Large intestine (tissue), 3 donors: ENCODE results near the gene SORCS2. TPM values are rescaled to one million over a fixed set of nuclear protein-coding genes. Genes with fewer than 3 reads are reported as not detected.

Experiments used
- DNase-seq, 2 donors: peaks; one replicate each; pipeline versions ENCODE4 v3.0.0 to v3.0.0-alpha.2; 2013
- H3K27ac ChIP-seq: one replicate; pipeline ENCODE4 v1.5.1; 2013; ENCODE audit warnings: low read length
- H3K27me3 ChIP-seq: 2 replicates; pipeline ENCODE4 v1.6.1; 2013; ENCODE audit warnings: low read length; ENCODE audit not compliant: control insufficient read depth, insufficient read depth
- H3K36me3 ChIP-seq: 2 replicates; pipeline ENCODE4 v1.6.1; 2013; ENCODE audit warnings: low read length; ENCODE audit not compliant: control insufficient read depth, insufficient read depth
- H3K4me1 ChIP-seq: one replicate; pipeline ENCODE4 v1.6.1; 2013; ENCODE audit warnings: low read length; ENCODE audit not compliant: control insufficient read depth, insufficient read depth
- H3K4me3 ChIP-seq: one replicate; pipeline ENCODE4 v1.5.1; 2013; ENCODE audit warnings: low read length
- H3K9me3 ChIP-seq: one replicate; pipeline ENCODE4 v1.6.1; 2013; ENCODE audit warnings: mild to moderate bottlenecking, low read depth, low read length, moderate library complexity; ENCODE audit not compliant: control insufficient read depth
- WGBS: methylation state at CpG from one replicate; pipeline ENCODE4 v1.1.5; 2013; ENCODE audit warnings: low lambda C conversion rate; ENCODE audit not compliant: insufficient coverage; 5-methylcytosine and 5-hydroxymethylcytosine counted together
- polyA plus RNA-seq: library from polyadenylated mRNA; unstranded; fragments of 120-200 nt; gene quantifications from one replicate; pipeline ENCODE4 v1.2.1, GENCODE V29; 2013

SORCS2 gene
- polyA plus RNA-seq, 1 donor: 3.6 TPM

DNA sequence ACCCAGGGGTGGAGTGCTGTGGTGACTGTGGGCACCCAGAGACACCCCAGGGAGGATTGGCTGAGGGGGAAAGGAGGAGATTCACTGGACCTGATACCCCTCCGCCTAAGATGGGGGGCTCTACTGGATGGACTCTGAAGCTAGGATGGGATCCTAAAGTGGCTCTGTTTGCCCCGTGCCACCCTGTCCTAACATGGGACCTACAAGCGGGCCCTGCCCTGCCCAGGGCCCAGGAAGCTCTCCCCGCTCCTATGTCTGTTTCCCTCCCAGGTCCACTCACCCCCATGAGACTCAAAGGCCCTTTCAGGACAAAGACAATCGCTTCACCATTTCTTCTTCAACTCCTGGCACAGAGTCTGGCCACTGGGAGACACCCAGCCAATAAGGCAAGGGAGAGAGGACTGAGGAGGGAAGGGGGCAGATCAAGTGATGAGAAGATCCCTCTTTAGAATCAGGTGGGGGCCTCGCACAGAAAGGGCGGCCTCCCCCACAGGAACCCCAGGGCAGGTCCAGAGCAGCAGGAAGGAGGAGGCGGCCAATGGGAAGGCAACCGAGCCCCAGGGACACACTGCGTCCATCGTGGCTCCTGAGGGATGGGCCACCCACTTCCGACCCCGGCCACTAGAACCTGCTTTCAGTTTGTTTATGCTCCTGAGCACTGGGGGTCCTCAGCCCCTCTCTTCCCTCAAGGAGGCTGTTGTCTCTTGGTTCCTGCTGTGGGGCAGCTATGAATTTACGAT lies 592.0 kb downstream of the SORCS2 start:
- Histone ChIP-seq H3K4me1 (no peaks in the 10 kb centered on the region), H3K27me3 (no peaks in the 10 kb centered on the region), H3K36me3 (peaks cover 51% of the 10 kb centered on the region), H3K9me3 (no peaks in the 10 kb centered on the region), H3K4me3 (no peak overlapping the region), H3K27ac (no peak overlapping the region)
- DNase-seq: no peak
- no CpG with 5 or more reads among the region's 14 CpGs for WGBS

DNA sequence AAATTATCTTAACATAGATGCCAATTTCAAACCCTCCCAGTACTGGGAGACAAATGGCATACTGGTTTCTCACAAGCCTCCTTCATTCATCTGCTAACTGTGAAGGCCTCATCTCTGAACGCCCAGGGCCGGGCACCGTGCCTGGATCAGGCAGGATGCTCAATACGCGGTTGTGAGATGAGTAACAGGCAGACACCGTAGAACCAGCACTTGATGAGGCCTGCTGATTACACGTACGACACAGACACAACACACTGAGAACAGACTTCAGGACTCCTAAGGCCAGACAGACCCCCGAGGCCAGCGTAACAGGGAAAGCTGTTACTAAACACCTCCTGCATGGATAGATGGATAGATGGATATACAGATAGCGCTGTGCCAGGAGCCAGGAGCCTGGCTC lies 592.7 kb downstream of the SORCS2 start:
- Histone ChIP-seq H3K27me3 (no peaks in the 10 kb centered on the region), H3K4me3 (no peak overlapping the region), H3K36me3 (peaks cover 52% of the 10 kb centered on the region), H3K27ac (no peak overlapping the region), H3K9me3 (no peaks in the 10 kb centered on the region), H3K4me1 (no peaks in the 10 kb centered on the region)
- no CpG with 5 or more reads among the region's 11 CpGs for WGBS
- DNase-seq: no peak

DNA sequence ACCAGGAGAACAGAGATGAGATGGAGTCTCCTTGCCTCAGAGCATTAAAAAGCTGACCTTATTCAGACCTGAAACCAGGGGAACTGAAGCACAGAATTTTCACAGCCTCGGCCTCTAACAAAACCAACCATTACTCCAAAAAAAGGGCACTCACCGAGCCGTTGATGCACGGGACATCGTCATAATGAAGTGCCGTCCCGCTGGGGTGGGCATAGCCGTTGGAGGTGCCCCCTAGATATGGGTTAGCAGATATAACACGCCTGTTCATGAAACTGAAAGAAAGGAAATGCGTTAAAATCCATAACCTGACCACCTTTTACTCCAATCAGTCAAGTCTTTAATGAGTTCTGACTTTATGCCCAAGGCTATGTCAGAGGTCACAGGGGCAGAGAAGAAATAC lies 593.7 kb downstream of the SORCS2 start:
- H3K36me3 ChIP-seq: peaks cover 48% of the 10 kb centered on the region
- no peaks in the 10 kb centered on the region for H3K27me3 ChIP-seq
- no peak for DNase-seq
- no peaks in the 10 kb centered on the region for H3K4me1 ChIP-seq
- WGBS: no CpG with 5 or more reads among the region's 10 CpGs
- H3K4me3 ChIP-seq: no peak overlapping the region
- no peaks in the 10 kb centered on the region for H3K9me3 ChIP-seq
- no peak overlapping the region for H3K27ac ChIP-seq

DNA sequence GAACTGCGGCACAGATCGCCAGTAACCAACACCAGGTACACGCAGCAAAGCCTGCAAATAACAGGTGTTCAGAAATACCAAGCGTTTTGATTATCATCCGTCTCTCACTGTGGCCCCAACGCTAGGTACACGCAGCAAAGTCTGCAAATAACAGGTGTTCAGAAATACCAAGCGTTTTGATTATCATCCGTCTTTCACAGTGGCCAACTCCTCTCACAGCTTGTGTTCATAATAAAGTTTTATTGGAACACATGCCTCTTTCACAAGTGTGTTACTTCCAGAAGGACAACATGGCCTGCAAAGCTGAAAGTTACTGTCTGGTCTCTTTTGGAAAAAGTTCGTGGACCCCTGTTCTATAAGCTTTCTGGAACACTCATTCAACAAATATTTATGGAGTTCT lies 594.2 kb downstream of the SORCS2 start:
- no peak for DNase-seq
- Histone ChIP-seq H3K9me3 (no peaks in the 10 kb centered on the region), H3K27me3 (no peaks in the 10 kb centered on the region), H3K4me1 (no peaks in the 10 kb centered on the region), H3K27ac (no peak overlapping the region), H3K36me3 (peaks cover 44% of the 10 kb centered on the region), H3K4me3 (no peak overlapping the region)
- WGBS: 100% methylated on average over 1 of the region's 10 CpGs

- H3K27ac ChIP-seq: no peak overlapping the region
- no peaks in the 10 kb centered on the region for H3K4me1 ChIP-seq
- no peaks in the 10 kb centered on the region for H3K27me3 ChIP-seq
- no CpG with 5 or more reads among the region's 15 CpGs for WGBS
- DNase-seq: no peak
- H3K9me3 ChIP-seq: no peaks in the 10 kb centered on the region
- peaks cover 44% of the 10 kb centered on the region for H3K36me3 ChIP-seq
- no peak overlapping the region for H3K4me3 ChIP-seq
These were observed 594.7 kb downstream of the SORCS2 start for GRCh38 chr4:7787067-7787466.

GRCh38 chr4:7787681-7788141 lies 595.4 kb downstream of the SORCS2 start:
- WGBS: no CpG with 5 or more reads among the region's 30 CpGs
- Histone ChIP-seq H3K36me3 (peaks cover 50% of the 10 kb centered on the region), H3K4me1 (no peaks in the 10 kb centered on the region), H3K4me3 (no peak overlapping the region), H3K27ac (no peak overlapping the region), H3K27me3 (no peaks in the 10 kb centered on the region), H3K9me3 (no peaks in the 10 kb centered on the region)
- no peak for DNase-seq

GRCh38 chr4:7788193-7788592 lies 595.9 kb downstream of the SORCS2 start:
- WGBS: 100% methylated on average over 1 of the region's 17 CpGs
- Histone ChIP-seq H3K36me3 (peaks cover 53% of the 10 kb centered on the region), H3K4me1 (no peaks in the 10 kb centered on the region), H3K4me3 (no peak overlapping the region), H3K9me3 (no peaks in the 10 kb centered on the region), H3K27me3 (no peaks in the 10 kb centered on the region), H3K27ac (no peak overlapping the region)
- DNase-seq: no peak

- H3K4me3 ChIP-seq: no peak overlapping the region
- H3K9me3 ChIP-seq: no peaks in the 10 kb centered on the region
- no peaks in the 10 kb centered on the region for H3K4me1 ChIP-seq
- H3K36me3 ChIP-seq: peaks cover 54% of the 10 kb centered on the region
- no peak for DNase-seq
- H3K27ac ChIP-seq: no peak overlapping the region
- H3K27me3 ChIP-seq: no peaks in the 10 kb centered on the region
- WGBS: 100% methylated on average over 1 of the region's 13 CpGs
These were observed 596.5 kb downstream of the SORCS2 start for GRCh38 chr4:7788694-7789425.

DNA sequence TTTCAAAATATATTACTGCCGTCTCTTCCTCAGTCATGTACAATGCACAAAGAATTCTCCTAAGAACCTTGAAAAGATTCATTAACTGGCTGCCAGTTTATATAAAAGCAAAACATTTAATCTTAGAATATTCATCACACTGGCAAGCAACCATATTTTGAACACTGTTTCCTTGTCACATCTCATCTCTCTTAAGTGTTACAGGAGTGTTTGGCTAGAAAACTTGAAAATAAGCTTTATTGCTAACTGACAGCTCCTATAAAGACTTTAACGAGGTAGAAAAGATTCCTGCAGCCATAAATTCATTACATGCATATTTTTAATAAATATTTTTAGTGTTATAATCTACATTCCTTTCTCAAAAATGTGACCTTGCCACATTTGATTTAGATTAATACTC lies 597.7 kb downstream of the SORCS2 start:
- Histone ChIP-seq H3K36me3 (peaks cover 44% of the 10 kb centered on the region), H3K27ac (no peak overlapping the region), H3K4me3 (no peak overlapping the region), H3K9me3 (no peaks in the 10 kb centered on the region), H3K4me1 (no peaks in the 10 kb centered on the region), H3K27me3 (no peaks in the 10 kb centered on the region)
- no peak for DNase-seq
- WGBS: 69% methylated on average over 2 of the region's 2 CpGs

GRCh38 chr4:7790999-7791398 lies 598.7 kb downstream of the SORCS2 start:
- Histone ChIP-seq H3K4me1 (no peaks in the 10 kb centered on the region), H3K36me3 (peaks cover 36% of the 10 kb centered on the region), H3K9me3 (no peaks in the 10 kb centered on the region), H3K4me3 (no peak overlapping the region), H3K27me3 (no peaks in the 10 kb centered on the region), H3K27ac (no peak overlapping the region)
- no CpG with 5 or more reads among the region's 2 CpGs for WGBS
- no peak for DNase-seq
